Loucy (cell line): ENCODE results near the gene HRH3.

Source experiments
- H2AFZ ChIP-seq: fragments of 200-600 bp; sonication (generic); 2 replicates; pipeline ENCODE4 v1.6.0; 2016; ENCODE audit warnings: antibody characterized with exemption, mild to moderate bottlenecking, low read length, moderate library complexity
- H3F3A ChIP-seq: fragments of 200-600 bp; 2 replicates; pipeline ENCODE4 v1.6.0; 2016; ENCODE audit warnings: antibody characterized with exemption, low read depth, mild to moderate bottlenecking
- H3K27me3 ChIP-seq: fragments of 200-600 bp; sonication (generic); 2 replicates; pipeline ENCODE4 v1.6.1; 2014; ENCODE audit warnings: low read length, mild to moderate bottlenecking; ENCODE audit not compliant: insufficient read depth, poor library complexity, severe bottlenecking
- H3K36me3 ChIP-seq: fragments of 200-600 bp; sonication (generic); 2 replicates; pipeline ENCODE4 v1.6.1; 2016; ENCODE audit warnings: low read length; ENCODE audit not compliant: insufficient read depth
- H3K4me1 ChIP-seq: fragments of 200-600 bp; sonication (generic); 2 replicates; pipeline ENCODE4 v1.5.1; 2014; ENCODE audit warnings: low read length, mild to moderate bottlenecking; ENCODE audit not compliant: insufficient read depth, poor library complexity, severe bottlenecking
- H3K4me2 ChIP-seq: fragments of 200-600 bp; sonication (generic); 2 replicates; pipeline ENCODE4 v1.6.0; 2014; ENCODE audit warnings: antibody characterized with exemption, low read length, low read depth, mild to moderate bottlenecking; ENCODE audit not compliant: poor library complexity, severe bottlenecking
- H3K4me3 ChIP-seq: fragments of 200-600 bp; sonication (generic); 2 replicates; pipeline ENCODE4 v1.5.1; 2014; ENCODE audit warnings: low read length, mild to moderate bottlenecking, mixed read lengths; ENCODE audit not compliant: poor library complexity, severe bottlenecking
- H3K79me2 ChIP-seq: fragments of 200-600 bp; sonication (generic); 2 replicates; pipeline ENCODE4 v1.6.1; 2014; ENCODE audit warnings: low read length; ENCODE audit not compliant: insufficient read depth
- H3K9ac ChIP-seq: fragments of 200-600 bp; sonication (generic); 2 replicates; pipeline ENCODE4 v1.6.0; 2014; ENCODE audit warnings: mild to moderate bottlenecking, low read depth, low read length, moderate library complexity; ENCODE audit not compliant: poor library complexity, severe bottlenecking
- H3K9me2 ChIP-seq: fragments of 200-600 bp; sonication (generic); replicated peaks from 2 replicates; pipeline ENCODE4 v1.6.1; 2016; ENCODE audit warnings: low read depth, low read length, mixed read lengths
- H3K9me3 ChIP-seq: fragments of 200-600 bp; sonication (generic); 2 replicates; pipeline ENCODE4 v1.6.1; 2014; ENCODE audit warnings: mild to moderate bottlenecking, antibody characterized with exemption, low read length, low read depth; ENCODE audit not compliant: insufficient read depth
- H4K20me1 ChIP-seq: fragments of 200-600 bp; sonication (generic); 2 replicates; pipeline ENCODE4 v1.6.0; 2014; ENCODE audit warnings: antibody characterized with exemption, low read length, mild to moderate bottlenecking; ENCODE audit not compliant: insufficient read depth, poor library complexity, severe bottlenecking
- CTCF ChIP-seq: fragments of 200-600 bp; sonication (generic); conservative IDR thresholded peaks from 2 replicates; pipeline ENCODE4 v1.5.1; 2014; ENCODE audit warnings: mild to moderate bottlenecking, antibody characterized with exemption, low read length
- EZH2phosphoT487 ChIP-seq: fragments of 200-600 bp; IDR thresholded peaks from 2 replicates; pipeline ENCODE4 v1.6.1; 2018; ENCODE audit warnings: antibody characterized with exemption, mild to moderate bottlenecking, moderate library complexity, borderline replicate concordance

The HRH3 gene

GRCh38 chr20:62243906-62244515 is 23.9 kb upstream of the HRH3 start:
- H3K9me3 ChIP-seq = no peaks in the 10 kb centered on the region
- peaks cover 66% of the 10 kb centered on the region for H3K4me1 ChIP-seq
- TF ChIP-seq EZH2phosphoT487 (no peak), CTCF (no peak)
- H2AFZ ChIP-seq = peak overlapping the region; percentile 58; the same call in 1 of the 2 replicates
- H3K9me2 ChIP-seq = no peaks in the 10 kb centered on the region
- H3K79me2 ChIP-seq = peaks cover 97% of the 10 kb centered on the region
- peaks cover 78% of the 10 kb centered on the region for H4K20me1 ChIP-seq
- H3K4me2 ChIP-seq = peak overlapping the region; percentile 96
- peak overlapping the region; percentile 66 for H3K9ac ChIP-seq
- H3K27me3 ChIP-seq = no peaks in the 10 kb centered on the region
- no peaks in the 10 kb centered on the region for H3K36me3 ChIP-seq
- H3K4me3 ChIP-seq = peak overlapping the region; percentile 72
- H3F3A ChIP-seq = no peaks in the 10 kb centered on the region; the same call in 1 of the 2 replicates

GRCh38 chr20:62243106-62243505 is 23.0 kb upstream of the HRH3 start:
- Histone ChIP-seq H3K9me3 (no peaks in the 10 kb centered on the region), H3K36me3 (no peaks in the 10 kb centered on the region), H3K79me2 (peaks cover 94% of the 10 kb centered on the region), H3K4me3 (peak overlapping the region; percentile 14), H3K27me3 (no peaks in the 10 kb centered on the region), H3K9ac (no peak overlapping the region), H4K20me1 (peaks cover 74% of the 10 kb centered on the region), H3K9me2 (no peaks in the 10 kb centered on the region), H3K4me2 (peak overlapping the region; percentile 96), H2AFZ (no peak overlapping the region), H3F3A (no peaks in the 10 kb centered on the region; the same call in 1 of the 2 replicates), H3K4me1 (peaks cover 64% of the 10 kb centered on the region)
- TF ChIP-seq CTCF (no peak), EZH2phosphoT487 (no peak)

GRCh38 chr20:62242176-62242575 is 22.1 kb upstream of the HRH3 start:
- Histone ChIP-seq H3K4me3 (no peak overlapping the region), H3K36me3 (no peaks in the 10 kb centered on the region), H3K9me3 (no peaks in the 10 kb centered on the region), H3K4me1 (peaks cover 70% of the 10 kb centered on the region), H2AFZ (no peak overlapping the region), H3K9me2 (no peaks in the 10 kb centered on the region), H3K9ac (no peak overlapping the region), H3F3A (no peaks in the 10 kb centered on the region; the same call in 1 of the 2 replicates), H3K27me3 (no peaks in the 10 kb centered on the region), H3K4me2 (peak overlapping the region; percentile 96), H4K20me1 (peaks cover 74% of the 10 kb centered on the region), H3K79me2 (peaks cover 86% of the 10 kb centered on the region)
- TF ChIP-seq CTCF (no peak), EZH2phosphoT487 (no peak)
